GM04504 (cell line): Measurements from ENCODE around the gene KLHDC9.
"Not testable (repeated sequence)": the region's sequence is repeated elsewhere in the genome, so short reads cannot be mapped to it uniquely, and the experiment has no call there.

Experiments
- DNase-seq: peaks from one replicate; pipeline ENCODE4 v3.0.0-alpha.2; 2012; ENCODE audit warnings: low read depth

KLHDC9 gene

GRCh38 chr1:161096530-161096929 is 1.6 kb upstream of the KLHDC9 start:
- no peak for DNase-seq

DNA sequence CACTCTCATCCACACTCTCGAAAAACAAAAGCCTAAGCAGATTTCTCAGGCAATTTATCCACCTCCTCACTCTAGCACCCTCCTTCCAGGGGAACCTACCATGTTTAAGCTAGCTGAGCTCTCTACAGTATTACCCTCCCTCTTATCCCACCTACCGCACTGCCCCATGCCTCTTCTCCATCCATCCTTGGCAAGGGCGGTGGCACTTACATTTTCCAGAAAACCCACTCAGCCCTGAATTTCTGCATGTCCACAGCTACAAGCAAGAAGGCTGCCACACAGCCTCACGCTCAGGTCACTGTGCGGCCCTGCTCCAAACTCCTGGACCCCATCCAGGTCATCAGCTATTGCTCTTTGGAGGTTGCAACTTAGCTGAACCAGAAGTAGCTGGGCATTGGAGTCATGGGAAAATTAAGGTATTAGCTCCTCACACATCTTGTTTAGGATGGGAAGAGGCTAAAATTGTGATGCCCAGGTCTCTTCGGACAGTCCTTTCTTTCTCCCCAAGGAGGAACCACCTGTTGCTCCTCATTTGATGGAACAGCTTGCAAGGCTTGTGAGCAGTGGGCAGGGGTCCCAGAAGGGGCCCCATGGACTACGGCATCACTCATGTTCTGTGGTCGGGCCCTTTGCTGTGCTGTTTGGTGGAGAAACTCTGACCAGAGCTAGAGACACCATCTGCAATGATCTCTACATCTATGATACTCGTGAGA is 1.1 kb downstream of the KLHDC9 start:
- DNase-seq: no peak

DNA sequence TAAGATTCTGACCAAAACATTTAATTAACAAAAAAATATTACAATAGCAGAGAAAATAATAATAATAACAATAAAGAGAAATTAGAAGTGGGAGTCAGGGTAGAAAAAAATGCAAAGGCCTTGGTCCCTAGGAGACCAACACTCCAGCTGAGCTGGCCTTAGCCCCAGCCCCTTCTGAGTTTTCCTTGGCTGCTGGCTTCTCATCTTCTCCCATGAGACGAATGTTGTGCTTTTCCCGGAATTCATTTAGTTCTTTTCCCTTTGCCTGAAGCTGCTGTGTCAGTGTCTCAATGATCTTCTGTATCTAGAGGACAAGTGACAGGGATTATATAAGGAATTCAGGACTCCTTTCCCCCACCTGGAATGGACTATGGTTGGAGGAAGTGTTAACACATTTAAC is 2.4 kb downstream of the KLHDC9 start:
- no peak for DNase-seq

- no peak for DNase-seq
These were observed 8.3 kb downstream of the KLHDC9 start for GRCh38 chr1:161106431-161106830.

GRCh38 chr1:161111117-161111516 is 13.0 kb downstream of the KLHDC9 start:
- DNase-seq: no peak

DNA sequence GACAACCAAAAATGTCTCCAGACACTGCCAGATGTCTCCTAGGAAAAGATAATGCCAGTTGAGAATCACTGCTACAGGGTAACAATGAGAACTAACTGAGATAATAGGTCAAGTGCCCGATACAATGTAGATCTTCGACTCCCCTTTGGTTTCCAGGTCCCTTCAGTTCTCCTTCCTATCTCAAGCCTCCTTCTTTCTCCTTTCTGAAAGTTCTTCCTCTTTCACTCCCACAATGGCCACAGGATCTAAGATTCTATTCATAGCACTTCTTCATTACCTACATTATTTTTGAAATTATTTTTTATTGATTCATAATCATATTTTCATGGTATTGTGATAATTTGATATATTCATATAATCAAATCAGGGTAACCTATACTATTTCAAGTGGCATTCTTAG is 13.4 kb downstream of the KLHDC9 start:
- no peak for DNase-seq

GRCh38 chr1:161113915-161114314 is 15.8 kb downstream of the KLHDC9 start:
- no peak for DNase-seq

GRCh38 chr1:161114556-161114955 is 16.4 kb downstream of the KLHDC9 start:
- DNase-seq: no peak

- no peak for DNase-seq
These were observed 17.1 kb downstream of the KLHDC9 start for GRCh38 chr1:161115132-161115711.

DNA sequence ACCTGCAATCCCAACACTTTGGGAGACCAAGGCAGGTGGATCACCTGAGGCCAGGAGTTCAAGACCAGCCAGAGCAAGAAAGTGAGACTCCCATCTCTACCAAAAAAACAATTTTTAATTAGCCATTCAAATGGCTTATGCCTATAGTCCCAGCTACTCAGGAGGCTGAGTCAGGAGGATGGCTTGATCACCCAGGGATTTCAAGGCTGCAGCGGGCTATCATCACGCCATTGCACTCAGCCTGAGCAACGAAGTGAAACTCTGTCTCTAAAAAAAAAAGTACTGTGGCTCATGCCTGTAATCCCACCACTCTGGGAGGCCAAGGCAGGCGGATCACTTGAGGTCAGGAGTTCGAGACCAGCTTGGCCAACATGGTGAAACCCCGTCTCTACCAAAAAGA is 17.8 kb downstream of the KLHDC9 start:
- not testable (repeated sequence) for DNase-seq

GRCh38 chr1:161117759-161118581 is 19.8 kb downstream of the KLHDC9 start, which contains the start of the genes NIT1 and PFDN2:
NIT1 (plus strand) TSS chr1:161118105; CDS start chr1:161118177, 72 bp downstream.
PFDN2 (minus strand) TSS chr1:161118037; CDS start chr1:161118026, 11 bp downstream.
- no peak for DNase-seq

DNA sequence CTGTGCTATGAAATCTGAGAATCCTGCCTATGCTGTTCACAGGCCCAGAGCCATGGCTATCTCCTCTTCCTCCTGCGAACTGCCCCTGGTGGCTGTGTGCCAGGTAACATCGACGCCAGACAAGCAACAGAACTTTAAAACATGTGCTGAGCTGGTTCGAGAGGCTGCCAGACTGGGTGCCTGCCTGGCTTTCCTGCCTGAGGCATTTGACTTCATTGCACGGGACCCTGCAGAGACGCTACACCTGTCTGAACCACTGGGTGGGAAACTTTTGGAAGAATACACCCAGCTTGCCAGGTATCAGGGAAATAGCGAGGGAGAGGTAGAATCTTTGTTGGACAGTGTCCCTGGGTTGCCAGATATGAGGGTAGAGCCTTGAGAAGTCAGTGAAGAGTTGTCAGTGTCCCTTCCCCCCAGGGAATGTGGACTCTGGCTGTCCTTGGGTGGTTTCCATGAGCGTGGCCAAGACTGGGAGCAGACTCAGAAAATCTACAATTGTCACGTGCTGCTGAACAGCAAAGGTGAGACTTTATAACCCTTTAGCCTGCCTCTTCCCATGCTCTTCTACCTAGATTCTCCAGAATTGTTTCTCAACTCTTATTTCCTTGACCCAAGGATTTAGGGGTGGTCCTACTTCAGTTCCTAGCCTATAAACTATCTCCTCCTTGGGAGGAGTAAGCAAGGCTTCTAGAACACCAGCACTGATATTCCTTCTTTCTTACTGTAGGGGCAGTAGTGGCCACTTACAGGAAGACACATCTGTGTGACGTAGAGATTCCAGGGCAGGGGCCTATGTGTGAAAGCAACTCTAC is 21.1 kb downstream of the KLHDC9 start:
- no peak for DNase-seq

DNA sequence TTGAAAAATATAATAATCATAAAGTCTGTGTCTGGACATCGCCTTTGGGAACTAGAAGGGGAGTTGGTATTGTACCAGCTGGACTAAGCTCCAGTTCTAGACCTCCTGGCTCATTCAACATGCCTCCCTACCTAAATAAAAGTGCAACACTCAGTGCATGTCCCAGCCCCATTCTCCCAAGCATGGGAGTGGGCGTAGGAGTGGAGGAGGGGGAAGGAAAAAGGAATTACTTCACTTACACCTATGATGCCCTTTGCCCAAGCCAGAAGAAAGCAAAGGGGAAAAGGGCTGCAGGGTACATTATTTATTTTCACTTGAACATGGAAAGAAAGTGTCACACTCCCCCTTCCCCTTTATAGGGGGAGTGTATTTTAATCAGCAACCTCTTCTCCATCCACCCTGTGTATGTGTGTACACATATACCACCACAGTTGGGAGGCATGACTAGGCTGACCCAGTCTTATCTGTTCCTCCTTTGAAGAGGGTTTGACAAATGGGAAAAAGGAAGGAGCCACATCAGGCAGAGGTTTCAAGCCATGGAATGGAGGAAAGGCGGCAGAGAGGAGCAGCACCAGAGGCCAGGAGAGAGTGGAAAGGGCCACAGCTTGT is 23.0 kb downstream of the KLHDC9 start:
- DNase-seq: no peak

DNA sequence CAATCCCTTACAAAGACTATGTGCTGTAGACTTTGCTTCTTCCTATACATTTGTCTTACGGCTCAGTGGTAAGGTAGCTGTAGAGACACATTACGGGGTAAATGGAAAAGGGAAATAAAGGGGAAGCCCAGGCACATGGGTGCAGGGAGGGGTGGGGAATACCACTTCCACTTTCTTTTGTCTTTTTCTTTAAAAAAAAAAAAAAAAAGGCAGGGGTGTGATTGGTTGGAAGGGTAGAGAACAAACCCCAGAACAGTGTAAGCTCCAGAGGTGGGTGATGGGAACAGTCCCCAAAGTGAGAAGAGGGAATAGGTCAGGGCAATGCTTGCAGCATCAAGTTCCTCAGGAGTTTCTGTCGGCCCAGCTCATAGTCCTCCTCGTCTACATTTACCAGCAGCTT is 23.7 kb downstream of the KLHDC9 start:
- no peak for DNase-seq

- no peak for DNase-seq
These were observed 24.8 kb downstream of the KLHDC9 start for GRCh38 chr1:161122967-161123366.

GRCh38 chr1:161127649-161128048 is 29.5 kb downstream of the KLHDC9 start:
- DNase-seq: no peak

DNA sequence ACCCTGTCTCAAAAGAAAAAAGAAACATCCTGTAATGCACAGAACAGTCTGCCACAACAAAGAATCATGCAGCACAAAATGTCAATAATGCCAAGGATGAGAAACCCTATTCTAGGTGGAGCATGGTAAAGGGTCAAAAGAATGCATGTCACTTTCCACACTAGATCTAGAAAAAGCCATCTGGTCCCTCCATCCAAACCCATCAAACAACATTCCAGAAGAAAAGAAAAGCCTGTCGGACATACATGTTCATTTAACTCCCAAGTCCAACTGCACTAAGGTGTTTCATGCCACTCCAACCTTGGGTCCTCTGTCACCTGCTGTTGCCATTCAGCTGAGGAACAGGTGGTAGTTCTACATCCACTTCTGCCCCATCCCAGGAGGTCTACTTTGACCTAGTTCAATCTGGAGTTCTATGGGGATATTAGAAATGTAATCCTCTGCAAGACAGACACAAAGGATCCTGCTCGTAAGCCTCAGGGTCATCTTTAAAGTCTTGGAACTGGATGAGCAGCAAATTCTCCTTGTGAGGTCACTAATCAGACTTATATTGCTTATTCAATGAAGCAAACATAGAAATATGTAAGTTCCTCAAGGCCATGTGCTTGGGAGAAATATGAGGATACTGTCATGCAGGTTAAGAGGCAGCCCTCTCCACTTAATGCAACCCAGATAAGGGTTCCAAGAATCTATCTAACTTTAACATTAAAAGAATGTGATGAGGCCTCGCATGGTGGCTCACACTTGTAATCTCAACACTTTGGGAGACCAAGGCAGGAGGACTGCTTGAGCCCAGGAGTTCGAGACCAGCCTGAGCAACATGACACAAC is 30.6 kb downstream of the KLHDC9 start:
- DNase-seq: no peak

DNA sequence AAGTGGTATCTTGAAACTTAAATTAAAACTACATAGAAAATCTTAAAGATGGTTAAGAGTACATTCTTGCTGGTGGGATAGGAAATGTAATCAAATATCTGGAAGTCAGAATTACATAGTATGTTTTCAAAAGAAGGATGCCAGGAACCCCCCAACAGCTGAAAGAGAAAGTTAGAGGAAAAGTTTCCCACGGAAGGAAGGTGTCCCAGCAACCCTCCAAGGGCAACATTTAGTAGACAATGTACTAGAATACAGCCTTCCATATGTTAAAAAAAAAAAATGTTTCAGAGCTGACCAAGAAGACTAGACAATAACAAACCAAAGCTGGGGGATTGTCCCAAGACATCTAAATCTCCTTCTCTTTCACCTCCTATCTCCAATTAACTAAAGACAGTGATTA is 32.1 kb downstream of the KLHDC9 start:
- DNase-seq: no peak

GRCh38 chr1:161131523-161132409 is 33.6 kb downstream of the KLHDC9 start:
- no peak for DNase-seq
